ENCODE data around the gene TIMP2. TPM values are rescaled to one million over a fixed set of nuclear protein-coding genes. Genes with fewer than 3 reads are reported as not detected.

The TIMP2 gene
- total and polyA plus RNA-seq, 8 donors, result 20.9 to 100.0 (median 47.2) TPM

GRCh38 chr17:78875363-78876093 lies 49.7 kb downstream of the TIMP2 start:
- peaks cover 10 to 31% (median 29%) of the 10 kb centered on the region in 4 donors for H3K36me3 ChIP-seq
- 48 to 83% (median 78%) methylated on average over 7 to 9 of the region's 9 CpGs for WGBS, 5 donors
- no peaks in the 10 kb centered on the region for H3K9me3 ChIP-seq
- intact Hi-C loops (cut with DNase I; ENCODE audit: low total_unique reads), result no loop called here
- H3K4me3 ChIP-seq, result no peak overlapping the region
- no peaks in the 10 kb centered on the region for H3K27me3 ChIP-seq
- TF ChIP-seq CTCF (IDR thresholded peaks at IDR 0.05) (no peak), POLR2AphosphoS5 (IDR thresholded peaks at IDR 0.05) (no peak), EP300 (IDR thresholded peaks at IDR 0.05) (no peak), POLR2A (IDR thresholded peaks at IDR 0.05) (no peak)
- DNase-seq, result no peak
- peaks cover 30 to 75% (median 62%) of the 10 kb centered on the region in 4 donors for H3K4me1 ChIP-seq
- H3K27ac ChIP-seq, result peak overlapping the region in 4 of 5 donors; percentile 61 to 93 (median 70)

DNA sequence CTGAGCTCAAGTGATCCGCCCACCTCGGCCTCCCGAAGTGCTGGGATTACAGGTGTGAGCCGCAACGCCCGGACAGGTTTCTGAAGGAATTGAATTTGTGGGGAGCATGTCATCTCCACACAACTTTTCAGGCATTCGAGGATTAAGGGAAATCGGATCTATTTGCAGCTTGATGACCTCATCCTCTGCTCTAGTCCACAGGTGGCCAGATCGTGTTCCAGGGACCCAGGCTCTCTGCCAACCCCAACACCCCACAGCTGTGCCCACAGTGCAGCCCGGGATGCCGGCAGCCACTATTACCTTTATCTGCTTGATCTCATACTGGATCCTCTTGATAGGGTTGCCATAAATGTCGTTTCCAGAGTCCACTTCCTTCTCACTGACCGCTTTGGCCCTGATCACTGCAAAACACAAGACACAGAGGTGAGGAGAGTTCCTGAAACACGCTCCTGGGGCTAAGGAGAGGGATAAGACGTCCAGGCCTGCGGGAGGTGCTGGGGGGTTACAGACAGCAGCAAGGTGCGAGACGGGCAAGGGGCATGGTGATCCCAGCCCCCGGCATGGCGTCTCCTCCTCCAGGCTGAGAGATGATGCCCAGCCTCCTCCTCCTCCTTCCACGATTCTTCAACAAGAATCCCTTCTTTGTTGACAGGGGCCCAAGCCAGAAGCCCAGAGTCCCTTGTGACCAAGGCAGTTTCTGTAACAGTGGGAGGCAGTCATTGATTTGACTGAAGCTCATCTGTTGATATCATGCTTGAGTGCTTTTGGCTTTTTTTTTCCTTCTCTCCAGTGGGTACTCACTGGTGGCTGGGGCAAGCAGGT lies 51.5 kb downstream of the TIMP2 start:
- Histone ChIP-seq H3K4me3 (no peak overlapping the region), H3K27me3 (no peaks in the 10 kb centered on the region), H3K27ac (peak overlapping the region; percentile 41 to 93 (median 60)), H3K9me3 (no peaks in the 10 kb centered on the region), H3K36me3 (peaks cover 15 to 49% (median 47%) of the 10 kb centered on the region in 4 donors), H3K4me1 (peaks cover 22 to 57% (median 45%) of the 10 kb centered on the region in 4 donors)
- intact Hi-C loops (cut with DNase I; ENCODE audit: low total_unique reads), result no loop called here
- TF ChIP-seq CTCF (IDR thresholded peaks at IDR 0.05) (no peak), POLR2AphosphoS5 (IDR thresholded peaks at IDR 0.05) (peak in 1 of 3 donors; percentile 6)
- WGBS, 5 donors, result 62 to 72% (median 65%) methylated on average over 20 to 21 of the region's 21 CpGs
- peak; percentile 35 to 82 for DNase-seq

DNA sequence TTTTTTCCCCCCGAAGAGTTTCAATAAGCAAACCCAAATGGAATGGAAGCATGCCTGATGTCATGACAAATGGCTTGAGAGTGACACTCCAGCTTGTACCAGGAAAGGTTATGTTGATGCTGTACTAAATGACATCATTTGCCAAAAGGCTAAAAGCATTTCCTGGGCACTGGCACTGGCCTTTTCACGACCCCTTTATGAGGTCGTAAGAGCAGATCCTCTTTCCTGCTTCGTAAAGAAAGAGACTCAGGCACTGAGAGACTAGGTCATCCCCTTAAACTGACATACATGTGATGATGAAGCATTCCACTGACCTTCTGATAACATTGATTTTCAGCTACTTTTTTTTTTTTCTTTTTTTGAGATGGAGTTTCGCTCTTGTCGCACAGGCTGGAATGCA lies 52.7 kb downstream of the TIMP2 start:
- intact Hi-C loops (cut with DNase I; ENCODE audit: low total_unique reads), result no loop called here
- H3K9me3 ChIP-seq, result no peaks in the 10 kb centered on the region
- WGBS, 5 donors, result 83 to 94% (median 89%) methylated on average over 6 of the region's 6 CpGs
- no peak for TF ChIP-seq CTCF (IDR thresholded peaks at IDR 0.05)
- no peak for TF ChIP-seq POLR2A (IDR thresholded peaks at IDR 0.05)
- TF ChIP-seq POLR2AphosphoS5 (IDR thresholded peaks at IDR 0.05), result no peak
- TF ChIP-seq EP300 (IDR thresholded peaks at IDR 0.05), result no peak
- no peak for DNase-seq
- peaks cover 20 to 44% (median 35%) of the 10 kb centered on the region in 4 donors for H3K4me1 ChIP-seq
- peak overlapping the region in 2 of 5 donors; percentile 60 to 93 for H3K27ac ChIP-seq
- no peak overlapping the region for H3K4me3 ChIP-seq
- H3K36me3 ChIP-seq, result peaks cover 16 to 61% (median 58%) of the 10 kb centered on the region in 4 donors
- no peaks in the 10 kb centered on the region for H3K27me3 ChIP-seq

DNA sequence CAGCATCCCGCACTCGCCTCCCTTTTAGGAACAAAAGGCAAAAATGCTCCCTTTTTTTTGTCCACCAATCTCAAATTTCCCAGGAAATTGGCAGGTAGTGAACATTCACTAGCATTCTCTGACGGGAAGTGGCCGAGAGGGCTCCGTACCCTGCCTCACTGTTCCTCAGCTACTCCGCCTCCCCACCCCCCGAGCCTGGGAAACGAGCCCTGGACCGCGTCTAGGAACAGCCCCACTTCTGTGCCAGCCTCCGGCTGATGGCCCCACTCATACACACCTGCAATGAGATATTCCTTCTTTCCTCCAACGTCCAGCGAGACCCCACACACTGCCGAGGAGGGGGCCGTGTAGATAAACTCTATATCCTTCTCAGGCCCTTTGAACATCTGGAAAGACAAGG lies 54.6 kb downstream of the TIMP2 start:
- peaks cover 16 to 43% (median 32%) of the 10 kb centered on the region in 4 donors for H3K4me1 ChIP-seq

More for the DNA sequence above, 54.6 kb downstream of the TIMP2 start:
- intact Hi-C loops (cut with DNase I; ENCODE audit: low total_unique reads), result no loop called here
- no peak overlapping the region for H3K4me3 ChIP-seq
- DNase-seq, result no peak
- H3K9me3 ChIP-seq, result no peaks in the 10 kb centered on the region
- TF ChIP-seq POLR2A (IDR thresholded peaks at IDR 0.05) (no peak), POLR2AphosphoS5 (IDR thresholded peaks at IDR 0.05) (no peak), CTCF (IDR thresholded peaks at IDR 0.05) (no peak), EP300 (IDR thresholded peaks at IDR 0.05) (no peak)
- no peak overlapping the region for H3K27ac ChIP-seq
- no peaks in the 10 kb centered on the region for H3K27me3 ChIP-seq
- H3K36me3 ChIP-seq, result peaks cover 16 to 64% (median 58%) of the 10 kb centered on the region in 4 donors
- WGBS, 5 donors, result 81 to 88% (median 85%) methylated on average over 15 of the region's 15 CpGs
